HCT116 (cell line): Measurements from ENCODE around the gene TMCO4. TPM values are rescaled to one million over a fixed set of nuclear protein-coding genes. Genes with fewer than 3 reads are reported as not detected.

ENCODE experiments used
- ATAC-seq: fragments of 200-7000 bp; cut with Tn5 transposase; 2 replicates; pipeline ENCODE4 v1.9.1; 2020; ENCODE audit warnings: mild to moderate bottlenecking, moderate library complexity
- BruUV-seq: library from RNA; stranded (reverse); fragments of 400-500 nt; replicated peaks from 2 replicates; lab custom pipeline; 2021; lab: Mats Ljungman, UMichigan
- CTCF ChIA-PET: fragments of 300-600 bp; sonication (Branson Sonifier 250); formaldehyde crosslinking; loops from one replicate; lab custom pipeline; 2021; ENCODE audit warnings: antibody characterized with exemption; lab: Charles Lee
- POLR2A ChIA-PET: fragments of 300-600, 350-600 bp; sonication (Branson Sonifier 250); formaldehyde crosslinking; loops from one replicate; lab custom pipeline; 2021; ENCODE audit warnings: antibody characterized with exemption; lab: Charles Lee
- RAD21 ChIA-PET, 2 experiments: fragments of 300-600 bp; sonication (Branson Sonifier 250); formaldehyde crosslinking; loops; one replicate each; lab custom pipeline; 2023; ENCODE audit warnings: low total read pairs in 2 of 2; ENCODE audit not compliant: uncharacterized antibody in 2 of 2, unreplicated experiment in 2 of 2, low non-redundant PET in 1 of 2; lab: Charles Lee
- DNase-seq: peaks from one replicate; pipeline ENCODE4 v3.0.0-alpha.2; 2010; ENCODE audit warnings: low read depth, low spot score
- H2AFZ ChIP-seq: fragments of 200-600 bp; shearing (Covaris generic), sonication (generic); 2 replicates; pipeline ENCODE4 v1.6.1; 2017; ENCODE audit warnings: low read depth, mixed run types, mixed read lengths, antibody characterized with exemption, low read length; ENCODE audit not compliant: poor library complexity, severe bottlenecking
- H3K27ac ChIP-seq: 2 replicates; pipeline ENCODE4 v1.5.1; 2012; ENCODE audit warnings: low read depth, low read length
- H3K27me3 ChIP-seq: fragments of 200-600 bp; sonication (generic); 2 replicates; pipeline ENCODE4 v1.6.1; 2016; ENCODE audit warnings: mixed run types, low read length, mixed read lengths; ENCODE audit not compliant: insufficient read depth
- H3K36me3 ChIP-seq, 2 experiments: fragments of 200-500 bp in 1 of 2; fragments of 200-600 bp in 1 of 2; sonication (Bioruptor generic) in 1 of 2; sonication (generic) in 1 of 2; 2 replicates each; pipeline versions ENCODE4 v1.5.1 to v1.6.1; 2014 to 2016; ENCODE audit warnings: low read length in 2 of 2, inconsistent platforms in 1 of 2, mixed read lengths in 1 of 2, mixed run types in 1 of 2; ENCODE audit not compliant: insufficient read depth in 2 of 2, control insufficient read depth in 1 of 2
- H3K4me1 ChIP-seq, 2 experiments: fragments of 200-600 bp in 1 of 2; sonication (generic) in 1 of 2; 2 replicates each; pipeline versions ENCODE4 v1.5.1 to v1.6.1; 2012 to 2017; ENCODE audit warnings: low read length in 2 of 2, inconsistent platforms in 1 of 2, mild to moderate bottlenecking in 1 of 2, mixed read lengths in 1 of 2, mixed run types in 1 of 2, moderate library complexity in 1 of 2; ENCODE audit not compliant: insufficient read depth in 2 of 2, control insufficient read depth in 1 of 2
- H3K4me2 ChIP-seq: fragments of 200-600 bp; sonication (generic); 2 replicates; pipeline ENCODE4 v1.6.1; 2017; ENCODE audit warnings: mixed run types, low read length, mixed read lengths
- H3K4me3 ChIP-seq, 2 experiments: fragments of 200-600 bp in 1 of 2; sonication (generic) in 1 of 2; replicated peaks in 1 of 2; 2 replicates each; pipeline ENCODE4 v1.5.1; 2011 to 2016; ENCODE audit warnings: low read length in 2 of 2, control low read depth in 1 of 2, low read depth in 1 of 2, mild to moderate bottlenecking in 1 of 2, mixed read lengths in 1 of 2, mixed run types in 1 of 2
- H3K79me2 ChIP-seq: fragments of 200-600 bp; sonication (generic); 2 replicates; pipeline ENCODE4 v1.6.1; 2017; ENCODE audit warnings: mild to moderate bottlenecking, mixed run types, low read length, moderate library complexity, mixed read lengths; ENCODE audit not compliant: insufficient read depth
- H3K9ac ChIP-seq: fragments of 200-600 bp; sonication (generic); 2 replicates; pipeline ENCODE4 v1.6.1; 2016; ENCODE audit warnings: low read length, mixed read lengths
- H3K9me2 ChIP-seq: fragments of 200-600 bp; sonication (generic), shearing (Covaris generic); 2 replicates; pipeline ENCODE4 v1.6.1; 2017; ENCODE audit warnings: mixed run types, mild to moderate bottlenecking, moderate library complexity; ENCODE audit not compliant: insufficient read depth
- H3K9me3 ChIP-seq, 2 experiments: fragments of 200-500 bp in 1 of 2; fragments of 200-600 bp in 1 of 2; sonication (Bioruptor generic) in 1 of 2; sonication (generic) in 1 of 2; 2 replicates each; pipeline ENCODE4 v1.6.1; 2014 to 2017; ENCODE audit warnings: low read length in 2 of 2, mixed read lengths in 2 of 2, inconsistent platforms in 1 of 2, low read depth in 1 of 2, mild to moderate bottlenecking in 1 of 2, mixed run types in 1 of 2, moderate library complexity in 1 of 2; ENCODE audit not compliant: control insufficient read depth in 1 of 2, insufficient read depth in 1 of 2
- H4K20me1 ChIP-seq: fragments of 200-600 bp; sonication (generic), shearing (Covaris generic); 2 replicates; pipeline ENCODE4 v1.6.1; 2017; ENCODE audit warnings: mixed run types, mild to moderate bottlenecking, moderate library complexity; ENCODE audit not compliant: insufficient read depth
- CBX3 ChIP-seq: IDR thresholded peaks from 2 replicates; pipeline ENCODE4 v1.6.1; 2012; ENCODE audit warnings: low read depth
- CEBPB ChIP-seq: IDR thresholded peaks from 2 replicates; pipeline ENCODE4 v1.6.1; 2012; ENCODE audit warnings: low read depth
- EGR1 ChIP-seq: IDR thresholded peaks from 2 replicates; pipeline ENCODE4 v1.6.1; 2012; ENCODE audit warnings: low read depth
- ELF1 ChIP-seq: IDR thresholded peaks from 2 replicates; pipeline ENCODE4 v1.6.1; 2012; ENCODE audit warnings: low read depth, borderline replicate concordance
- FOSL1 ChIP-seq: IDR thresholded peaks from 2 replicates; pipeline ENCODE4 v1.6.1; 2012; ENCODE audit warnings: low read depth
- POLR2A ChIP-seq: IDR thresholded peaks from 2 replicates; pipeline ENCODE4 v1.7.0; 2011; ENCODE audit warnings: borderline replicate concordance; ENCODE audit not compliant: insufficient read depth, insufficient read length; ENCODE audit errors: extremely low read depth
- SIN3A ChIP-seq: IDR thresholded peaks from 2 replicates; pipeline ENCODE4 v1.6.1; 2012; ENCODE audit warnings: low read depth
- SRF ChIP-seq: IDR thresholded peaks from 2 replicates; pipeline ENCODE4 v1.6.1; 2012; ENCODE audit warnings: low read depth
- TCF7L2 ChIP-seq: IDR thresholded peaks from 2 replicates; pipeline ENCODE4 v1.7.0; 2011; ENCODE audit warnings: borderline replicate concordance, inconsistent platforms; ENCODE audit not compliant: insufficient read depth, insufficient read length; ENCODE audit errors: extremely low read depth
- YY1 ChIP-seq: IDR thresholded peaks from 2 replicates; pipeline ENCODE4 v1.6.1; 2011; ENCODE audit warnings: low read length, low read depth, moderate library complexity, mild to moderate bottlenecking; ENCODE audit not compliant: insufficient replicate concordance; ENCODE audit errors: extremely low read depth
- ZFX ChIP-seq: fragments of 450-650 bp; IDR thresholded peaks from 2 replicates; pipeline ENCODE4 v1.6.1; 2017
- ZNF274 ChIP-seq: fragments of 200-500 bp; sonication (Bioruptor generic); IDR thresholded peaks from 2 replicates; pipeline ENCODE4 v1.6.1; 2014; ENCODE audit warnings: mild to moderate bottlenecking, low read depth, low read length, inconsistent platforms
- intact Hi-C: fragments of 100-400 bp; cut with micrococcal nuclease; formaldehyde crosslinking; loops from 2 replicates; pipeline ENCODE4 v1.10.0; 2022
- total RNA-seq: library from RNA; stranded (reverse); gene quantifications from one replicate; pipeline ENCODE4 v1.2.1, GENCODE V29; 2021; ENCODE audit not compliant: unreplicated experiment
- TF ChIP-seq, protein P1 (sequence below): IDR thresholded peaks from 2 replicates; pipeline ENCODE4 v1.6.1; 2012; ENCODE audit warnings: low read depth
- TF ChIP-seq, protein P2 (sequence below): IDR thresholded peaks from 2 replicates; pipeline ENCODE4 v1.6.1; 2012
- TF ChIP-seq, protein P3 (sequence below): IDR thresholded peaks from 2 replicates; pipeline ENCODE4 v1.6.1; 2011; ENCODE audit warnings: mild to moderate bottlenecking, low read length, moderate library complexity; ENCODE audit not compliant: insufficient replicate concordance; ENCODE audit errors: extremely low read depth

TMCO4 gene
- total RNA-seq, 1 experiment from 2014 or later, result 12.7 TPM

DNA sequence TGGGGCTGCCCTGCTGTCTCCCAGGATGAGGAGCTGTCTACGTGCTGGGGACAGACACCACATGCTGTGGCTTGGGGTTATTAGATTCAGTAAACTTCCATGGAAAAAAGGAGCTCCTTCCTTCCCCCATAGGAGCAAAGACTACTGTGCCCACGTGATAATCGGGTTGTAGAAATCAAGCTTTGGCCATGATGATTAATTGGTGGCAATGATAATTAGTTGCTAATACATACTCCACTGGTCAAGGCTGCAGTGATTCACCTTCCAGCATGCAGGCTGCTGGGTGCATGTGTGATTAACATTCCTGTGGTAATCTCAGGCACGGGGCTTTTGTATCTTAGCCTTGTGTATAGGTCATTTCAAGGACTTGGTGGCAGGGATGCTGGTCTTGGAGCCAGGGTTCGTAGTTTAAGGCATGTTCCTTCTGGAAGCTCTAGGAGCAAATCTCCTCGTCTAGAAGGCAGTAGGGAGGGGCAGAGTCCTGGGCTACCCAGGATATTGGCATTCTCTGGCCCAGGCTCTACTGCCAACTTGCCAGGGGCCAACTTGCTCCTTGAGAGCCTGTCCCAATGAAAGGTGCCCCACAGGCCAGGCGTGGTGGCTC lies 41.4 kb downstream of the TMCO4 start (continued):
- TF ChIP-seq, protein P1, sequence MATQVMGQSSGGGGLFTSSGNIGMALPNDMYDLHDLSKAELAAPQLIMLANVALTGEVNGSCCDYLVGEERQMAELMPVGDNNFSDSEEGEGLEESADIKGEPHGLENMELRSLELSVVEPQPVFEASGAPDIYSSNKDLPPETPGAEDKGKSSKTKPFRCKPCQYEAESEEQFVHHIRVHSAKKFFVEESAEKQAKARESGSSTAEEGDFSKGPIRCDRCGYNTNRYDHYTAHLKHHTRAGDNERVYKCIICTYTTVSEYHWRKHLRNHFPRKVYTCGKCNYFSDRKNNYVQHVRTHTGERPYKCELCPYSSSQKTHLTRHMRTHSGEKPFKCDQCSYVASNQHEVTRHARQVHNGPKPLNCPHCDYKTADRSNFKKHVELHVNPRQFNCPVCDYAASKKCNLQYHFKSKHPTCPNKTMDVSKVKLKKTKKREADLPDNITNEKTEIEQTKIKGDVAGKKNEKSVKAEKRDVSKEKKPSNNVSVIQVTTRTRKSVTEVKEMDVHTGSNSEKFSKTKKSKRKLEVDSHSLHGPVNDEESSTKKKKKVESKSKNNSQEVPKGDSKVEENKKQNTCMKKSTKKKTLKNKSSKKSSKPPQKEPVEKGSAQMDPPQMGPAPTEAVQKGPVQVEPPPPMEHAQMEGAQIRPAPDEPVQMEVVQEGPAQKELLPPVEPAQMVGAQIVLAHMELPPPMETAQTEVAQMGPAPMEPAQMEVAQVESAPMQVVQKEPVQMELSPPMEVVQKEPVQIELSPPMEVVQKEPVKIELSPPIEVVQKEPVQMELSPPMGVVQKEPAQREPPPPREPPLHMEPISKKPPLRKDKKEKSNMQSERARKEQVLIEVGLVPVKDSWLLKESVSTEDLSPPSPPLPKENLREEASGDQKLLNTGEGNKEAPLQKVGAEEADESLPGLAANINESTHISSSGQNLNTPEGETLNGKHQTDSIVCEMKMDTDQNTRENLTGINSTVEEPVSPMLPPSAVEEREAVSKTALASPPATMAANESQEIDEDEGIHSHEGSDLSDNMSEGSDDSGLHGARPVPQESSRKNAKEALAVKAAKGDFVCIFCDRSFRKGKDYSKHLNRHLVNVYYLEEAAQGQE, result no peak
- no peak for TF ChIP-seq ZFX
- TF ChIP-seq, protein P2, sequence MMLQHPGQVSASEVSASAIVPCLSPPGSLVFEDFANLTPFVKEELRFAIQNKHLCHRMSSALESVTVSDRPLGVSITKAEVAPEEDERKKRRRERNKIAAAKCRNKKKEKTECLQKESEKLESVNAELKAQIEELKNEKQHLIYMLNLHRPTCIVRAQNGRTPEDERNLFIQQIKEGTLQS, result no peak
- no peak for TF ChIP-seq CBX3
- TF ChIP-seq EGR1, result no peak
- no peak for TF ChIP-seq SIN3A
- no peak for TF ChIP-seq YY1

DNA sequence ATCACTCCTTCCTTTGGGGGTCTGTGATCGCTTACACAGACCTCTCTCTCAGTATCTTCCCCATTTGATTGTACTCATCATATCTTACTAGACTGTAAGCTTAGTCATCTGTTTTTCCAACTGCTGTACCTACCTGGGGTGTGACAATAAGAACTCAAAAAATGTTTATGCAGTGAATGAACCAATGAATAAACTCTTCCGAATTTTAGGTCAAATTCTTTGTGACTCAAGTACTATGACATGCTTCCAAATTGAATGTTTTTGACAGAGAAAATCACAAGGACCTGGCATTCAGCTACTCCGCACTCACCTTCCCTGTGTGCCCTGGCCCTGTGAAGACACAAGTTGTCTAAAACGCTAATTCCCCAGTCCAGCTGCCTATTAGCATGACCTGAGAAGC lies 42.1 kb downstream of the TMCO4 start:
- intact Hi-C loops, result no loop called here
- Histone ChIP-seq H3K4me1 (peaks cover 12 to 30% of the 10 kb centered on the region in 2 experiments), H2AFZ (no peak overlapping the region), H3K9me3 (no peaks in the 10 kb centered on the region), H3K4me3 (no peak overlapping the region)
- DNase-seq, result no peak
- CTCF ChIA-PET, result no interaction called here
- TF ChIP-seq, protein P3, sequence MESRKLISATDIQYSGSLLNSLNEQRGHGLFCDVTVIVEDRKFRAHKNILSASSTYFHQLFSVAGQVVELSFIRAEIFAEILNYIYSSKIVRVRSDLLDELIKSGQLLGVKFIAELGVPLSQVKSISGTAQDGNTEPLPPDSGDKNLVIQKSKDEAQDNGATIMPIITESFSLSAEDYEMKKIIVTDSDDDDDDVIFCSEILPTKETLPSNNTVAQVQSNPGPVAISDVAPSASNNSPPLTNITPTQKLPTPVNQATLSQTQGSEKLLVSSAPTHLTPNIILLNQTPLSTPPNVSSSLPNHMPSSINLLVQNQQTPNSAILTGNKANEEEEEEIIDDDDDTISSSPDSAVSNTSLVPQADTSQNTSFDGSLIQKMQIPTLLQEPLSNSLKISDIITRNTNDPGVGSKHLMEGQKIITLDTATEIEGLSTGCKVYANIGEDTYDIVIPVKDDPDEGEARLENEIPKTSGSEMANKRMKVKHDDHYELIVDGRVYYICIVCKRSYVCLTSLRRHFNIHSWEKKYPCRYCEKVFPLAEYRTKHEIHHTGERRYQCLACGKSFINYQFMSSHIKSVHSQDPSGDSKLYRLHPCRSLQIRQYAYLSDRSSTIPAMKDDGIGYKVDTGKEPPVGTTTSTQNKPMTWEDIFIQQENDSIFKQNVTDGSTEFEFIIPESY, result no peak
- TF ChIP-seq ZNF274 (no peak), POLR2A (no peak), YY1 (no peak), ELF1 (no peak), ZFX (no peak), CBX3 (no peak), TCF7L2 (no peak), FOSL1 (no peak), SRF (no peak), CEBPB (no peak)
- TF ChIP-seq, protein P2, result no peak
- TF ChIP-seq, all 23 proteins: peak for 0
- Histone ChIP-seq H3K27ac (no peak overlapping the region), H3K27me3 (no peaks in the 10 kb centered on the region), H4K20me1 (no peaks in the 10 kb centered on the region), H3K36me3 (no peaks in the 10 kb centered on the region), H3K79me2 (no peaks in the 10 kb centered on the region), H3K4me2 (peak overlapping the region; percentile 55; the same call in 1 of the 2 replicates), H3K9me2 (no peaks in the 10 kb centered on the region), H3K9ac (0 out of 2 replicates have a peak overlapping the region, but pooled peaks have one; percentile 2)
- RAD21 ChIA-PET, result no interaction called here
- POLR2A ChIA-PET, result no interaction called here
- ATAC-seq, result no peak
- BruUV-seq, result no TSS peak
